ENCODE results near the gene HIVEP2.

The HIVEP2 gene

DNA sequence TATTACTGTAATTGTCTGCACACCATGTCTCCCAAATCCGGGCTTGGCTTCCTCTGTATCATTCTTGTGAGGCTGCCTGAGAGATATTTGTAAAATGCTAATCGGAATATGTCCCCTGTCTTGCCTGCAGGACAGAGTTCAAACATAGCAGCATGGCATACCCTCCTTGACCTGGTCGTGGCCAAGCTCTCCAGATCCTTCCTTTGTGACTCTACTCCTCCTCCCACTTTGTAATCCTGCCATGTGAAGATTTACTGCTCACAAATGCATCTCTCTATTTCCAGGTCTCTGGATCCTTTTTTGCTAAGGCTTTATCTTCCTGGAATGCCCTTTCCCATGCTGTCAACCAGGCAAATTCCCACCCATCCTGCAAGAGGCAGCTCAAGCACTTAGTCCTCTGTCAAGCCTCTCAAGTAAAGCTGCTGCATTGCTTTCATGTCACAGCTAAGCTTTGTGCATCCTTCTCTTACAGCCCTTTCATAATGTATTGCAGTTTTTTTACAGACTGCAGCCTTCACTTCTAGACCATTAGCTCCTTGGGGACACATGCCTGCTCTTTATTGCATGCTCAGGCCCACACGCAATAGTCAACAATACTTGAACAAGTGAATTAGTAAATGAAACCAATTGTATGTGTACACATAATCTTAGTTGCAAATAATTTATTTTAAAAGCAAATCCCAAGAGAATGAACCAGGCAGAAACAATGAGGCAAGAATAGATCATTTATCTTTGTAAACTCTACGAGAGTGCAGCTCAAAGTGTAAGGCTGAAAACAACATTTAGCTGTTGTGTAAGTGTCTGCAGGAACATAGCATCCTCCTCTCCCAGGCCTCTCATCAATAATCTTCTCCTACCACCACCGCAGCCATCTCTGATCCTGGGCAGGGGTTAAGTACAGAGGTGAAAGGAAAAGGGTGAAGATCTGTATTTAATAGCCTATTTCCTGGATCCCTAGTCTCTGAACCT, 45.8 kb downstream of the HIVEP2 start:
- H3K36me3 ChIP-seq (ENCODE audit: control insufficient read depth in 5 of 5, insufficient read depth in 5 of 5, low read length in 5 of 5): peaks cover 0 to 3% (median 0%) of the 10 kb centered on the region in 5 donors
- H3K9ac ChIP-seq (ENCODE audit: low read length in 5 of 5): no peak overlapping the region
- H3K27me3 ChIP-seq (ENCODE audit: control insufficient read depth in 5 of 5, insufficient read depth in 4 of 5, low read length in 5 of 5): no peaks in the 10 kb centered on the region
- no peak overlapping the region for H3K27ac ChIP-seq (ENCODE audit: low read depth, low read length)
- no peaks in the 10 kb centered on the region for H3K9me3 ChIP-seq (ENCODE audit: control insufficient read depth in 5 of 5, low read length in 5 of 5)
- H3K4me3 ChIP-seq (ENCODE audit: low read depth in 1 of 5, low read length in 5 of 5): no peak overlapping the region
- peaks cover 0 to 31% (median 28%) of the 10 kb centered on the region in 5 donors for H3K4me1 ChIP-seq (ENCODE audit: control insufficient read depth in 5 of 5, insufficient read depth in 5 of 5, low read length in 5 of 5)

- no peaks in the 10 kb centered on the region for H3K9me3 ChIP-seq (ENCODE audit: control insufficient read depth in 5 of 5, low read length in 5 of 5)
- no peaks in the 10 kb centered on the region for H3K27me3 ChIP-seq (ENCODE audit: control insufficient read depth in 5 of 5, insufficient read depth in 4 of 5, low read length in 5 of 5)
- peaks cover 0 to 3% (median 0%) of the 10 kb centered on the region in 5 donors for H3K36me3 ChIP-seq (ENCODE audit: control insufficient read depth in 5 of 5, insufficient read depth in 5 of 5, low read length in 5 of 5)
- H3K4me3 ChIP-seq (ENCODE audit: low read depth in 1 of 5, low read length in 5 of 5): no peak overlapping the region
- peaks cover 0 to 26% (median 25%) of the 10 kb centered on the region in 5 donors for H3K4me1 ChIP-seq (ENCODE audit: control insufficient read depth in 5 of 5, insufficient read depth in 5 of 5, low read length in 5 of 5)
- H3K27ac ChIP-seq (ENCODE audit: low read depth, low read length): no peak overlapping the region
- no peak overlapping the region for H3K9ac ChIP-seq (ENCODE audit: low read length in 5 of 5)
Measured at GRCh38 chr6:142897659-142898058, 47.3 kb downstream of the HIVEP2 start.

DNA sequence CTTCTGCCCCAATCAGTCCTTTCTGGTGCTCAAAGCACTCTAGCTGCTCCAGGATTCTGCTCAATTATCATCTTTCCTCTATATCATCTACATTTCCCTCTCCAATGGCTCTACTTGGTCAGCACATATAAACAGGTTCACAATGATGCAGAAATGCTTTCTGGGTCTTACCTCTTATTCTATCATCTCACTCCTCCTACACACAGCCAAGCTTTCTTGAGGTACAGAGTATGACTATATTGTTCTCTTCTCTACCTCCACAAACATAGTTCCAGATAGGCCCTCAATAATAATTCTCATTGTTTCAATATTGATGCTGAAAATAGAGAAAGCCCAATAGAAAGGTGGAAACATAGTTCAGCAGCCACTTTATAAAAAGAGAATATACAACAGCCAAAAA, 48.2 kb downstream of the HIVEP2 start:
- Histone ChIP-seq H3K9ac (ENCODE audit: low read length in 5 of 5) (no peak overlapping the region), H3K27me3 (ENCODE audit: control insufficient read depth in 5 of 5, insufficient read depth in 4 of 5, low read length in 5 of 5) (no peaks in the 10 kb centered on the region), H3K4me3 (ENCODE audit: low read depth in 1 of 5, low read length in 5 of 5) (no peak overlapping the region), H3K4me1 (ENCODE audit: control insufficient read depth in 5 of 5, insufficient read depth in 5 of 5, low read length in 5 of 5) (peaks cover 0 to 23% (median 20%) of the 10 kb centered on the region in 5 donors), H3K36me3 (ENCODE audit: control insufficient read depth in 5 of 5, insufficient read depth in 5 of 5, low read length in 5 of 5) (peaks cover 0 to 3% (median 0%) of the 10 kb centered on the region in 5 donors), H3K27ac (ENCODE audit: low read depth, low read length) (no peak overlapping the region), H3K9me3 (ENCODE audit: control insufficient read depth in 5 of 5, low read length in 5 of 5) (no peaks in the 10 kb centered on the region)

GRCh38 chr6:142893088-142893487, 51.9 kb downstream of the HIVEP2 start:
- H3K27ac ChIP-seq (ENCODE audit: low read depth, low read length): no peak overlapping the region
- H3K4me1 ChIP-seq (ENCODE audit: control insufficient read depth in 5 of 5, insufficient read depth in 5 of 5, low read length in 5 of 5): no peaks in the 10 kb centered on the region
- no peak overlapping the region for H3K9ac ChIP-seq (ENCODE audit: low read length in 5 of 5)
- H3K4me3 ChIP-seq (ENCODE audit: low read depth in 1 of 5, low read length in 5 of 5): no peak overlapping the region
- H3K36me3 ChIP-seq (ENCODE audit: control insufficient read depth in 5 of 5, insufficient read depth in 5 of 5, low read length in 5 of 5): peaks cover 0 to 3% (median 0%) of the 10 kb centered on the region in 5 donors
- H3K9me3 ChIP-seq (ENCODE audit: control insufficient read depth in 5 of 5, low read length in 5 of 5): no peaks in the 10 kb centered on the region
- no peaks in the 10 kb centered on the region for H3K27me3 ChIP-seq (ENCODE audit: control insufficient read depth in 5 of 5, insufficient read depth in 4 of 5, low read length in 5 of 5)

GRCh38 chr6:142892254-142893021, 52.5 kb downstream of the HIVEP2 start:
- Histone ChIP-seq H3K27me3 (ENCODE audit: control insufficient read depth in 5 of 5, insufficient read depth in 4 of 5, low read length in 5 of 5) (no peaks in the 10 kb centered on the region), H3K27ac (ENCODE audit: low read depth, low read length) (no peak overlapping the region), H3K36me3 (ENCODE audit: control insufficient read depth in 5 of 5, insufficient read depth in 5 of 5, low read length in 5 of 5) (peaks cover 0 to 3% (median 0%) of the 10 kb centered on the region in 5 donors), H3K9me3 (ENCODE audit: control insufficient read depth in 5 of 5, low read length in 5 of 5) (no peaks in the 10 kb centered on the region), H3K9ac (ENCODE audit: low read length in 5 of 5) (no peak overlapping the region), H3K4me3 (ENCODE audit: low read depth in 1 of 5, low read length in 5 of 5) (no peak overlapping the region), H3K4me1 (ENCODE audit: control insufficient read depth in 5 of 5, insufficient read depth in 5 of 5, low read length in 5 of 5) (no peaks in the 10 kb centered on the region)

- no peaks in the 10 kb centered on the region for H3K36me3 ChIP-seq (ENCODE audit: control insufficient read depth in 5 of 5, insufficient read depth in 5 of 5, low read length in 5 of 5)
- H3K9me3 ChIP-seq (ENCODE audit: control insufficient read depth in 5 of 5, low read length in 5 of 5): no peaks in the 10 kb centered on the region
- H3K9ac ChIP-seq (ENCODE audit: low read length in 5 of 5): no peak overlapping the region
- no peak overlapping the region for H3K4me3 ChIP-seq (ENCODE audit: low read depth in 1 of 5, low read length in 5 of 5)
- H3K27me3 ChIP-seq (ENCODE audit: control insufficient read depth in 5 of 5, insufficient read depth in 4 of 5, low read length in 5 of 5): no peaks in the 10 kb centered on the region
- peaks cover 0 to 3% (median 0%) of the 10 kb centered on the region in 5 donors for H3K4me1 ChIP-seq (ENCODE audit: control insufficient read depth in 5 of 5, insufficient read depth in 5 of 5, low read length in 5 of 5)
- no peak overlapping the region for H3K27ac ChIP-seq (ENCODE audit: low read depth, low read length)
Measured at GRCh38 chr6:142891454-142891853, 53.5 kb downstream of the HIVEP2 start.

GRCh38 chr6:142888456-142888855, 56.5 kb downstream of the HIVEP2 start:
- H3K4me3 ChIP-seq (ENCODE audit: low read depth in 1 of 5, low read length in 5 of 5): no peak overlapping the region
- no peaks in the 10 kb centered on the region for H3K27me3 ChIP-seq (ENCODE audit: control insufficient read depth in 5 of 5, insufficient read depth in 4 of 5, low read length in 5 of 5)
- no peaks in the 10 kb centered on the region for H3K36me3 ChIP-seq (ENCODE audit: control insufficient read depth in 5 of 5, insufficient read depth in 5 of 5, low read length in 5 of 5)
- H3K4me1 ChIP-seq (ENCODE audit: control insufficient read depth in 5 of 5, insufficient read depth in 5 of 5, low read length in 5 of 5): peaks cover 4 to 20% (median 12%) of the 10 kb centered on the region in 5 donors
- no peak overlapping the region for H3K9ac ChIP-seq (ENCODE audit: low read length in 5 of 5)
- H3K27ac ChIP-seq (ENCODE audit: low read depth, low read length): no peak overlapping the region
- H3K9me3 ChIP-seq (ENCODE audit: control insufficient read depth in 5 of 5, low read length in 5 of 5): no peaks in the 10 kb centered on the region

- Histone ChIP-seq H3K9ac (ENCODE audit: low read length in 5 of 5) (no peak overlapping the region), H3K9me3 (ENCODE audit: control insufficient read depth in 5 of 5, low read length in 5 of 5) (no peaks in the 10 kb centered on the region), H3K4me3 (ENCODE audit: low read depth in 1 of 5, low read length in 5 of 5) (no peak overlapping the region), H3K4me1 (ENCODE audit: control insufficient read depth in 5 of 5, insufficient read depth in 5 of 5, low read length in 5 of 5) (peaks cover 4 to 20% (median 12%) of the 10 kb centered on the region in 5 donors), H3K27ac (ENCODE audit: low read depth, low read length) (no peak overlapping the region), H3K36me3 (ENCODE audit: control insufficient read depth in 5 of 5, insufficient read depth in 5 of 5, low read length in 5 of 5) (no peaks in the 10 kb centered on the region), H3K27me3 (ENCODE audit: control insufficient read depth in 5 of 5, insufficient read depth in 4 of 5, low read length in 5 of 5) (no peaks in the 10 kb centered on the region)
Measured at GRCh38 chr6:142887517-142887916, 57.5 kb downstream of the HIVEP2 start.

DNA sequence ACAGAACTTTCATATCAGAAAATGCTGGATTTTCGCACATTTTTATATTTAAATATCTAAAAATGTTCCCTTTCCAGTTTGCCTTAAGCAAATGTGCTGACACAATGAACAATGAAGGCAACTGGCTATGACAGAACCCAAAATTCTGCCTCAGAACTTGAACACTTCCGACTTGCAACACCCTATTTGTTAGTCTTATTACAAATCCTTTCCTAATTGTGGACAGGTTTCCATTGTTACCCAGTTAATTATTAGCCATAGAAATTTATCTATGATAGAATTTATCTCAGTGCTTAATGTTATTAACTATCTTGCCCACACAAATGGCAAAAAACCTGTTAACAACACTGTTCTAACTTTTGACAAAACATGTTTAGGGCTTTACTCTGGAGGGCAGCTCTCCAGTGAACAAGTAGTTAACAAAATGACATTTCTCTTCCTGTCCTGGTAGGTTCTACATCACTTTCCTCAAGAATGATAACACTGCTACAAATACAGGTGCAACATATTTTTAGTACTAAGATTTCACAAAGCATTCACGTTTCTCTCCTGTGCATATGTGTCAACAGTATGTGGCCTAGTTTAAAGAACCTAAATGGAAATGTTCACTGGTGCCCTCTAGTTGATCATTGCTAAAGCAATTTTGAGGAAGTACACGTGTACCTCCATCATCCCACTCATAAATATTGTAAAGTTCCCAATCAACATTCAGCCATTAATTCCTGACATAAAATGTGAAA, 58.4 kb downstream of the HIVEP2 start:
- Histone ChIP-seq H3K9me3 (ENCODE audit: control insufficient read depth in 5 of 5, low read length in 5 of 5) (no peaks in the 10 kb centered on the region), H3K27ac (ENCODE audit: low read depth, low read length) (no peak overlapping the region), H3K4me3 (ENCODE audit: low read depth in 1 of 5, low read length in 5 of 5) (no peak overlapping the region), H3K36me3 (ENCODE audit: control insufficient read depth in 5 of 5, insufficient read depth in 5 of 5, low read length in 5 of 5) (no peaks in the 10 kb centered on the region), H3K9ac (ENCODE audit: low read length in 5 of 5) (no peak overlapping the region), H3K27me3 (ENCODE audit: control insufficient read depth in 5 of 5, insufficient read depth in 4 of 5, low read length in 5 of 5) (no peaks in the 10 kb centered on the region), H3K4me1 (ENCODE audit: control insufficient read depth in 5 of 5, insufficient read depth in 5 of 5, low read length in 5 of 5) (peaks cover 4 to 20% (median 12%) of the 10 kb centered on the region in 5 donors)
